ENCODE data around the gene CACNG4.

DNA sequence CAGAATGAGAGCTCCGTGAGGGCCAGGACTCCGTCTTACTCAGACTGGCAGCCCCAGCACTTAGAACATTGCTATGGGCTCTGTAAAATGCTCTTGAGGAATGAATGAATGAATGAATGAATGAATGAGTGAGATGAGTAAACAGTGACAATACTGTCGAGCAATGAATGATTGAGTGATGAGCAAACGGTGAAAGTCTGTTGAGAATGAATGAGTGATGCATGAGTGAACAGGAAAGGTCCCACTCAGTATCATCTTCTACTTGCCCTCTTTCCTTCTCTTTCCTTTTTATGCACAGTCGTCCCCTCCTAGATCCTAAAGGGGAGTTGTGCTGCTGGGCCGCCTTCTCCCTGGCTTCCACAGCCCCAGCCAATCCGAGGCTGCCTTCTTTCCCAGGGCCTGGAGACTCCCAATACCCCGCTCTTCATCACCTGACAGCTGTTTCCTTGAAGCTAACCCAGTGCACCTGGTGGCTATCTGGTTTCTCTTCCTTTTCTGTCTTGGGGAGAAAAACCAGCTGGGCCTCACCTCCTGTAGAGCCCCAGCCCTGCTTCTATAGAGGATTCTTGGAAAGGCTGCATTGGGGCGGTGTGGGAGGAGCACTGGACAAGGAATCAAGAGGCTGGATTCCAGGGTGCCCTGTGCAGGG is 47.1 kb downstream of the CACNG4 start:
- no peak for TF ChIP-seq CHD2 (IDR thresholded peaks at IDR 0.05; ENCODE audit: low read length, partially characterized antibody)
- TF ChIP-seq, protein P1, sequence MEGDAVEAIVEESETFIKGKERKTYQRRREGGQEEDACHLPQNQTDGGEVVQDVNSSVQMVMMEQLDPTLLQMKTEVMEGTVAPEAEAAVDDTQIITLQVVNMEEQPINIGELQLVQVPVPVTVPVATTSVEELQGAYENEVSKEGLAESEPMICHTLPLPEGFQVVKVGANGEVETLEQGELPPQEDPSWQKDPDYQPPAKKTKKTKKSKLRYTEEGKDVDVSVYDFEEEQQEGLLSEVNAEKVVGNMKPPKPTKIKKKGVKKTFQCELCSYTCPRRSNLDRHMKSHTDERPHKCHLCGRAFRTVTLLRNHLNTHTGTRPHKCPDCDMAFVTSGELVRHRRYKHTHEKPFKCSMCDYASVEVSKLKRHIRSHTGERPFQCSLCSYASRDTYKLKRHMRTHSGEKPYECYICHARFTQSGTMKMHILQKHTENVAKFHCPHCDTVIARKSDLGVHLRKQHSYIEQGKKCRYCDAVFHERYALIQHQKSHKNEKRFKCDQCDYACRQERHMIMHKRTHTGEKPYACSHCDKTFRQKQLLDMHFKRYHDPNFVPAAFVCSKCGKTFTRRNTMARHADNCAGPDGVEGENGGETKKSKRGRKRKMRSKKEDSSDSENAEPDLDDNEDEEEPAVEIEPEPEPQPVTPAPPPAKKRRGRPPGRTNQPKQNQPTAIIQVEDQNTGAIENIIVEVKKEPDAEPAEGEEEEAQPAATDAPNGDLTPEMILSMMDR (IDR thresholded peaks at IDR 0.05) = no peak
- TF ChIP-seq, protein P2, sequence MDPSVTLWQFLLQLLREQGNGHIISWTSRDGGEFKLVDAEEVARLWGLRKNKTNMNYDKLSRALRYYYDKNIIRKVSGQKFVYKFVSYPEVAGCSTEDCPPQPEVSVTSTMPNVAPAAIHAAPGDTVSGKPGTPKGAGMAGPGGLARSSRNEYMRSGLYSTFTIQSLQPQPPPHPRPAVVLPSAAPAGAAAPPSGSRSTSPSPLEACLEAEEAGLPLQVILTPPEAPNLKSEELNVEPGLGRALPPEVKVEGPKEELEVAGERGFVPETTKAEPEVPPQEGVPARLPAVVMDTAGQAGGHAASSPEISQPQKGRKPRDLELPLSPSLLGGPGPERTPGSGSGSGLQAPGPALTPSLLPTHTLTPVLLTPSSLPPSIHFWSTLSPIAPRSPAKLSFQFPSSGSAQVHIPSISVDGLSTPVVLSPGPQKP (IDR thresholded peaks at IDR 0.05; ENCODE audit: low read depth, low read length) = no peak
- TF ChIP-seq POLR2A (IDR thresholded peaks at IDR 0.05; ENCODE audit: low read length) = no peak
- TF ChIP-seq CEBPB (IDR thresholded peaks at IDR 0.05) = no peak
- TF ChIP-seq EP300 (IDR thresholded peaks at IDR 0.05) = no peak
- TF ChIP-seq, protein P3, sequence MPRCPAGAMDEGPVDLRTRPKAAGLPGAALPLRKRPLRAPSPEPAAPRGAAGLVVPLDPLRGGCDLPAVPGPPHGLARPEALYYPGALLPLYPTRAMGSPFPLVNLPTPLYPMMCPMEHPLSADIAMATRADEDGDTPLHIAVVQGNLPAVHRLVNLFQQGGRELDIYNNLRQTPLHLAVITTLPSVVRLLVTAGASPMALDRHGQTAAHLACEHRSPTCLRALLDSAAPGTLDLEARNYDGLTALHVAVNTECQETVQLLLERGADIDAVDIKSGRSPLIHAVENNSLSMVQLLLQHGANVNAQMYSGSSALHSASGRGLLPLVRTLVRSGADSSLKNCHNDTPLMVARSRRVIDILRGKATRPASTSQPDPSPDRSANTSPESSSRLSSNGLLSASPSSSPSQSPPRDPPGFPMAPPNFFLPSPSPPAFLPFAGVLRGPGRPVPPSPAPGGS (IDR thresholded peaks at IDR 0.05) = no peak
- no peak for TF ChIP-seq RAD21 (conservative IDR thresholded peaks at IDR 0.05 in 1 of 2, IDR thresholded peaks at IDR 0.05 in 1 of 2)
- TF ChIP-seq, protein P4, sequence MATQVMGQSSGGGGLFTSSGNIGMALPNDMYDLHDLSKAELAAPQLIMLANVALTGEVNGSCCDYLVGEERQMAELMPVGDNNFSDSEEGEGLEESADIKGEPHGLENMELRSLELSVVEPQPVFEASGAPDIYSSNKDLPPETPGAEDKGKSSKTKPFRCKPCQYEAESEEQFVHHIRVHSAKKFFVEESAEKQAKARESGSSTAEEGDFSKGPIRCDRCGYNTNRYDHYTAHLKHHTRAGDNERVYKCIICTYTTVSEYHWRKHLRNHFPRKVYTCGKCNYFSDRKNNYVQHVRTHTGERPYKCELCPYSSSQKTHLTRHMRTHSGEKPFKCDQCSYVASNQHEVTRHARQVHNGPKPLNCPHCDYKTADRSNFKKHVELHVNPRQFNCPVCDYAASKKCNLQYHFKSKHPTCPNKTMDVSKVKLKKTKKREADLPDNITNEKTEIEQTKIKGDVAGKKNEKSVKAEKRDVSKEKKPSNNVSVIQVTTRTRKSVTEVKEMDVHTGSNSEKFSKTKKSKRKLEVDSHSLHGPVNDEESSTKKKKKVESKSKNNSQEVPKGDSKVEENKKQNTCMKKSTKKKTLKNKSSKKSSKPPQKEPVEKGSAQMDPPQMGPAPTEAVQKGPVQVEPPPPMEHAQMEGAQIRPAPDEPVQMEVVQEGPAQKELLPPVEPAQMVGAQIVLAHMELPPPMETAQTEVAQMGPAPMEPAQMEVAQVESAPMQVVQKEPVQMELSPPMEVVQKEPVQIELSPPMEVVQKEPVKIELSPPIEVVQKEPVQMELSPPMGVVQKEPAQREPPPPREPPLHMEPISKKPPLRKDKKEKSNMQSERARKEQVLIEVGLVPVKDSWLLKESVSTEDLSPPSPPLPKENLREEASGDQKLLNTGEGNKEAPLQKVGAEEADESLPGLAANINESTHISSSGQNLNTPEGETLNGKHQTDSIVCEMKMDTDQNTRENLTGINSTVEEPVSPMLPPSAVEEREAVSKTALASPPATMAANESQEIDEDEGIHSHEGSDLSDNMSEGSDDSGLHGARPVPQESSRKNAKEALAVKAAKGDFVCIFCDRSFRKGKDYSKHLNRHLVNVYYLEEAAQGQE (IDR thresholded peaks at IDR 0.05) = no peak
- TF ChIP-seq, protein P5, sequence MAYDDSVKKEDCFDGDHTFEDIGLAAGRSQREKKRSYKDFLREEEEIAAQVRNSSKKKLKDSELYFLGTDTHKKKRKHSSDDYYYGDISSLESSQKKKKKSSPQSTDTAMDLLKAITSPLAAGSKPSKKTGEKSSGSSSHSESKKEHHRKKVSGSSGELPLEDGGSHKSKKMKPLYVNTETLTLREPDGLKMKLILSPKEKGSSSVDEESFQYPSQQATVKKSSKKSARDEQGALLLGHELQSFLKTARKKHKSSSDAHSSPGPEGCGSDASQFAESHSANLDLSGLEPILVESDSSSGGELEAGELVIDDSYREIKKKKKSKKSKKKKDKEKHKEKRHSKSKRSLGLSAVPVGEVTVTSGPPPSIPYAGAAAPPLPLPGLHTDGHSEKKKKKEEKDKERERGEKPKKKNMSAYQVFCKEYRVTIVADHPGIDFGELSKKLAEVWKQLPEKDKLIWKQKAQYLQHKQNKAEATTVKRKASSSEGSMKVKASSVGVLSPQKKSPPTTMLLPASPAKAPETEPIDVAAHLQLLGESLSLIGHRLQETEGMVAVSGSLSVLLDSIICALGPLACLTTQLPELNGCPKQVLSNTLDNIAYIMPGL (CRISPR knock-in tag; IDR thresholded peaks at IDR 0.05; ENCODE audit: borderline replicate concordance) = no peak
- TF ChIP-seq, protein P6, sequence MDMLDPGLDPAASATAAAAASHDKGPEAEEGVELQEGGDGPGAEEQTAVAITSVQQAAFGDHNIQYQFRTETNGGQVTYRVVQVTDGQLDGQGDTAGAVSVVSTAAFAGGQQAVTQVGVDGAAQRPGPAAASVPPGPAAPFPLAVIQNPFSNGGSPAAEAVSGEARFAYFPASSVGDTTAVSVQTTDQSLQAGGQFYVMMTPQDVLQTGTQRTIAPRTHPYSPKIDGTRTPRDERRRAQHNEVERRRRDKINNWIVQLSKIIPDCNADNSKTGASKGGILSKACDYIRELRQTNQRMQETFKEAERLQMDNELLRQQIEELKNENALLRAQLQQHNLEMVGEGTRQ (IDR thresholded peaks at IDR 0.05) = no peak
- no peak for TF ChIP-seq RFX5 (IDR thresholded peaks at IDR 0.05)
- TF ChIP-seq TP53 (CRISPR knock-in tag; IDR thresholded peaks at IDR 0.05) = no peak

Data from A549 (cell line).